Neural cell (in vitro differentiated cells): ENCODE data around the gene FAM3D. TPM values are rescaled to one million over a fixed set of nuclear protein-coding genes. Genes with fewer than 3 reads are reported as not detected.

Experiments used
- H2AFZ ChIP-seq: fragments of 200-600, 300-800 bp; sonication (generic), shearing (Covaris generic); 2 replicates; pipeline ENCODE4 v1.6.0; 2014; ENCODE audit warnings: low read depth, mild to moderate bottlenecking, antibody characterized with exemption, low read length, moderate library complexity
- H3F3A ChIP-seq: fragments of 200-600 bp; shearing (Covaris generic); 2 replicates; pipeline ENCODE4 v1.6.1; 2016; ENCODE audit warnings: mild to moderate bottlenecking, moderate library complexity, mixed read lengths, antibody characterized with exemption, low read length; ENCODE audit not compliant: insufficient read depth, poor library complexity, severe bottlenecking
- H3K27ac ChIP-seq: fragments of 200-600, 300-800 bp; sonication (generic), shearing (Covaris generic); 2 replicates; pipeline ENCODE4 v1.5.1; 2014; ENCODE audit warnings: mild to moderate bottlenecking, low read length, moderate library complexity
- H3K27me3 ChIP-seq: fragments of 300-800, 200-600 bp; sonication (generic), shearing (Covaris generic); 2 replicates; pipeline ENCODE4 v1.6.0; 2014; ENCODE audit warnings: mild to moderate bottlenecking, low read depth, low read length, moderate library complexity; ENCODE audit not compliant: insufficient read depth
- H3K36me3 ChIP-seq: fragments of 300-800, 200-600 bp; sonication (generic), shearing (Covaris generic); 2 replicates; pipeline ENCODE4 v1.5.1; 2014; ENCODE audit warnings: mild to moderate bottlenecking, antibody characterized with exemption, low read length, moderate library complexity; ENCODE audit not compliant: insufficient read depth
- H3K4me2 ChIP-seq: fragments of 300-800, 200-600 bp; sonication (generic), shearing (Covaris generic); 2 replicates; pipeline ENCODE4 v1.6.0; 2014; ENCODE audit warnings: mild to moderate bottlenecking, low read length
- H3K4me3 ChIP-seq: fragments of 300-800, 200-600 bp; sonication (generic), shearing (Covaris generic); 2 replicates; pipeline ENCODE4 v1.5.1; 2014; ENCODE audit warnings: mild to moderate bottlenecking, low read length, moderate library complexity
- H3K79me2 ChIP-seq: fragments of 200-600 bp; shearing (Covaris generic); replicated peaks from 2 replicates; pipeline ENCODE4 v1.6.0; 2014; ENCODE audit warnings: mild to moderate bottlenecking, low read length, moderate library complexity; ENCODE audit not compliant: insufficient read depth
- H3K9ac ChIP-seq: fragments of 300-800, 200-600 bp; sonication (generic), shearing (Covaris generic); 2 replicates; pipeline ENCODE4 v1.6.1; 2016; ENCODE audit warnings: mild to moderate bottlenecking, low read length, mixed read lengths
- H3K9me2 ChIP-seq: fragments of 200-600 bp; shearing (Covaris generic); 2 replicates; pipeline ENCODE4 v1.6.1; 2016; ENCODE audit warnings: mild to moderate bottlenecking, low read length, mixed read lengths; ENCODE audit not compliant: insufficient read depth
- H3K9me3 ChIP-seq: fragments of 200-600, 300-800 bp; sonication (generic), shearing (Covaris generic); 2 replicates; pipeline ENCODE4 v1.6.1; 2016; ENCODE audit warnings: mild to moderate bottlenecking, mixed run types, low read length, moderate library complexity, mixed read lengths
- H4K20me1 ChIP-seq: fragments of 200-600 bp; shearing (Covaris generic); 2 replicates; pipeline ENCODE4 v1.6.1; 2016; ENCODE audit warnings: mild to moderate bottlenecking, mixed run types; ENCODE audit not compliant: insufficient read depth
- CTCF ChIP-seq: fragments of 450-650 bp; IDR thresholded peaks from 2 replicates; pipeline ENCODE4 v1.5.1; 2014; ENCODE audit warnings: antibody characterized with exemption, mild to moderate bottlenecking, moderate library complexity; ENCODE audit not compliant: poor library complexity, severe bottlenecking
- EP300 ChIP-seq: fragments of 450-650 bp; conservative IDR thresholded peaks from 2 replicates; pipeline ENCODE4 v1.6.1; 2014; ENCODE audit warnings: antibody characterized with exemption, mild to moderate bottlenecking, moderate library complexity; ENCODE audit not compliant: poor library complexity, severe bottlenecking
- EZH2 ChIP-seq: fragments of 200-600, 300-800 bp; shearing (Covaris generic), sonication (generic); IDR thresholded peaks from 2 replicates; pipeline ENCODE4 v1.6.1; 2014; ENCODE audit warnings: antibody characterized with exemption, low read length, borderline replicate concordance, mild to moderate bottlenecking; ENCODE audit not compliant: insufficient read depth, poor library complexity, severe bottlenecking
- MXI1 ChIP-seq: fragments of 450-650 bp; conservative IDR thresholded peaks from 2 replicates; pipeline ENCODE4 v1.6.1; 2014; ENCODE audit warnings: antibody characterized with exemption, mild to moderate bottlenecking; ENCODE audit not compliant: poor library complexity, severe bottlenecking
- POLR2AphosphoS5 ChIP-seq: IDR thresholded peaks from 2 replicates; pipeline ENCODE4 v1.6.1; 2012
- SMC3 ChIP-seq: fragments of 450-650 bp; conservative IDR thresholded peaks from 2 replicates; pipeline ENCODE4 v1.6.1; 2014; ENCODE audit warnings: antibody characterized with exemption, mild to moderate bottlenecking, moderate library complexity; ENCODE audit not compliant: poor library complexity
- TAF1 ChIP-seq: IDR thresholded peaks from 2 replicates; pipeline ENCODE4 v1.6.1; 2012; ENCODE audit warnings: low read depth
- polyA plus RNA-seq: library from polyadenylated mRNA; depleted of rRNA; stranded (reverse); fragments of >200 nt; gene quantifications from 2 replicates; pipeline ENCODE4 v1.2.3, GENCODE V29; 2014
- TF ChIP-seq, protein P1 (sequence below): IDR thresholded peaks from 2 replicates; pipeline ENCODE4 v1.6.1; 2012; ENCODE audit warnings: borderline replicate concordance

The FAM3D gene
- polyA plus RNA-seq, 1 donor from 2014 or later = not detected

GRCh38 chr3:58667704-58668103, 1.1 kb upstream of the FAM3D start:
- Histone ChIP-seq H3K27me3 (no peaks in the 10 kb centered on the region), H2AFZ (no peak overlapping the region), H3F3A (no peaks in the 10 kb centered on the region), H3K4me3 (no peak overlapping the region), H3K27ac (no peak overlapping the region), H4K20me1 (no peaks in the 10 kb centered on the region), H3K9me2 (no peaks in the 10 kb centered on the region), H3K9me3 (no peaks in the 10 kb centered on the region), H3K36me3 (no peaks in the 10 kb centered on the region), H3K79me2 (no peaks in the 10 kb centered on the region), H3K9ac (no peak overlapping the region), H3K4me2 (no peak overlapping the region)
- TF ChIP-seq, protein P1, sequence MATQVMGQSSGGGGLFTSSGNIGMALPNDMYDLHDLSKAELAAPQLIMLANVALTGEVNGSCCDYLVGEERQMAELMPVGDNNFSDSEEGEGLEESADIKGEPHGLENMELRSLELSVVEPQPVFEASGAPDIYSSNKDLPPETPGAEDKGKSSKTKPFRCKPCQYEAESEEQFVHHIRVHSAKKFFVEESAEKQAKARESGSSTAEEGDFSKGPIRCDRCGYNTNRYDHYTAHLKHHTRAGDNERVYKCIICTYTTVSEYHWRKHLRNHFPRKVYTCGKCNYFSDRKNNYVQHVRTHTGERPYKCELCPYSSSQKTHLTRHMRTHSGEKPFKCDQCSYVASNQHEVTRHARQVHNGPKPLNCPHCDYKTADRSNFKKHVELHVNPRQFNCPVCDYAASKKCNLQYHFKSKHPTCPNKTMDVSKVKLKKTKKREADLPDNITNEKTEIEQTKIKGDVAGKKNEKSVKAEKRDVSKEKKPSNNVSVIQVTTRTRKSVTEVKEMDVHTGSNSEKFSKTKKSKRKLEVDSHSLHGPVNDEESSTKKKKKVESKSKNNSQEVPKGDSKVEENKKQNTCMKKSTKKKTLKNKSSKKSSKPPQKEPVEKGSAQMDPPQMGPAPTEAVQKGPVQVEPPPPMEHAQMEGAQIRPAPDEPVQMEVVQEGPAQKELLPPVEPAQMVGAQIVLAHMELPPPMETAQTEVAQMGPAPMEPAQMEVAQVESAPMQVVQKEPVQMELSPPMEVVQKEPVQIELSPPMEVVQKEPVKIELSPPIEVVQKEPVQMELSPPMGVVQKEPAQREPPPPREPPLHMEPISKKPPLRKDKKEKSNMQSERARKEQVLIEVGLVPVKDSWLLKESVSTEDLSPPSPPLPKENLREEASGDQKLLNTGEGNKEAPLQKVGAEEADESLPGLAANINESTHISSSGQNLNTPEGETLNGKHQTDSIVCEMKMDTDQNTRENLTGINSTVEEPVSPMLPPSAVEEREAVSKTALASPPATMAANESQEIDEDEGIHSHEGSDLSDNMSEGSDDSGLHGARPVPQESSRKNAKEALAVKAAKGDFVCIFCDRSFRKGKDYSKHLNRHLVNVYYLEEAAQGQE = no peak
- TF ChIP-seq SMC3 (no peak), EZH2 (no peak), CTCF (no peak)

DNA sequence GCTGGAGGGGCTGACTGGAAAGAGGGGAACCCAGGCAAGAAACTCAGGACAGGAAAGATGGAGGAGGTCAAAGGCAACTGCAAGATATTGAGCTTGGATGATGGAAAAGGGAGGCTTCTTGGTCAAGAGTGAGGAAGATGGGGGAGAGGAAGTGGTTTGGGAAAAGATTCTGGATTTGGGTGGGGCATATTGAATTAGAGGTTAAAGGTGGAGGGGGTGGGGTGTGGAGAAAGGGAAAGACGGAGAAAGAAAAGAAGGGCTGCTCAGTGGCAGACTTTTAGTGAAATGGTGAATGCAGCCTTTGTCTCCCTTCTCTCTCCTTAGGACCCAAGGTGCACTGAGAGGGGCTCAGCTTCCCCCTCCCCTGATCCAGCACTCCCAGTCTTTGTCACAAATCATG, 655 bp upstream of the FAM3D start:
- no peaks in the 10 kb centered on the region for H3K9me3 ChIP-seq
- no peak overlapping the region for H3K27ac ChIP-seq
- H3K9ac ChIP-seq = no peak overlapping the region
- H3K79me2 ChIP-seq = no peaks in the 10 kb centered on the region
- no peaks in the 10 kb centered on the region for H3K36me3 ChIP-seq
- no peak overlapping the region for H3K4me2 ChIP-seq
- no peak overlapping the region for H3K4me3 ChIP-seq
- H3F3A ChIP-seq = no peaks in the 10 kb centered on the region
- no peak for TF ChIP-seq MXI1
- TF ChIP-seq, protein P1 = no peak
- no peak for TF ChIP-seq POLR2AphosphoS5
- TF ChIP-seq TAF1 = no peak
- no peak for TF ChIP-seq EP300
- TF ChIP-seq CTCF = no peak
- H4K20me1 ChIP-seq = no peaks in the 10 kb centered on the region
- no peaks in the 10 kb centered on the region for H3K9me2 ChIP-seq
- H2AFZ ChIP-seq = no peak overlapping the region
- no peaks in the 10 kb centered on the region for H3K27me3 ChIP-seq
